ENCODE measurements around the gene ZNF592. TPM values are rescaled to one million over a fixed set of nuclear protein-coding genes. Genes with fewer than 3 reads are reported as not detected.

ZNF592 gene
- 10 to 100 TPM; 23.5 to 41.1 (median 26.5) TPM for total RNA-seq

GRCh38 chr15:84748274-84749110, at the start of gene ZNF592:
TSS of gene ZNF592 (plus strand) at chr15:84748592. CDS start at chr15:84782676, 34,084 bp downstream.
- TF ChIP-seq POLR2AphosphoS5 (IDR thresholded peaks at IDR 0.05), result peak in 2 of 3 donors; percentile 10 to 15
- no peak for TF ChIP-seq POLR2A (IDR thresholded peaks at IDR 0.05)
- peak in 2 of 5 experiments; percentile 15 to 36 for TF ChIP-seq CTCF (IDR thresholded peaks at IDR 0.05)
- no peak for TF ChIP-seq EP300 (IDR thresholded peaks at IDR 0.05; ENCODE audit: low read depth)
- peak; percentile 89 for DNase-seq
- Histone ChIP-seq H3K9me3 (no peaks in the 10 kb centered on the region), H3K4me3 (peak within 1 kb of the TSS; percentile 61 to 98 (median 85)), H3K27ac (peak within 1 kb of the TSS; percentile 99 to 100 (median 100)), H3K4me1 (peaks cover 33 to 69% (median 54%) of the 10 kb centered on the region in 4 donors), H3K27me3 (no peaks in the 10 kb centered on the region), H3K36me3 (no peaks in the 10 kb centered on the region)
- intact Hi-C loops (cut with DNase I; ENCODE audit: low total_unique reads) (no loop called here), in situ Hi-C loops (cut with MboI; ENCODE audit: low pct_ligation_motif_present in 1 of 4, low pct_unique_long_range_greater_than_20kb in 1 of 4, low sequenced_read_pairs in 3 of 4) (no loop called here)
- 0% methylated on average over 4 of the region's 127 CpGs; no CpG with 5 or more reads in 1 of the 2 donors for WGBS, 2 donors (ENCODE audit: low coverage in 1 of 2)

- no peak overlapping the region for H3K4me3 ChIP-seq
- TF ChIP-seq EP300 (IDR thresholded peaks at IDR 0.05; ENCODE audit: low read depth) (no peak), POLR2A (IDR thresholded peaks at IDR 0.05) (no peak), CTCF (IDR thresholded peaks at IDR 0.05) (no peak), POLR2AphosphoS5 (IDR thresholded peaks at IDR 0.05) (no peak)
- in situ Hi-C loops (cut with MboI; ENCODE audit: low pct_ligation_motif_present in 1 of 4, low pct_unique_long_range_greater_than_20kb in 1 of 4, low sequenced_read_pairs in 3 of 4), result no loop called here
- no peaks in the 10 kb centered on the region for H3K36me3 ChIP-seq
- 78 to 85% methylated on average over 4 to 8 of the region's 8 CpGs for whole genome bisulfite sequencing, 2 donors (ENCODE audit: low coverage in 1 of 2)
- H3K4me1 ChIP-seq, result peaks cover 5 to 30% (median 11%) of the 10 kb centered on the region in 4 donors
- DNase-seq, result no peak
- H3K27ac ChIP-seq, result no peak overlapping the region
- H3K9me3 ChIP-seq, result no peaks in the 10 kb centered on the region
- H3K27me3 ChIP-seq, result no peaks in the 10 kb centered on the region
- intact Hi-C loops (cut with DNase I; ENCODE audit: low total_unique reads), result no loop called here
Observed at GRCh38 chr15:84699538-84700191, 48.7 kb upstream of the ZNF592 start.

- in situ Hi-C loops (cut with MboI; ENCODE audit: low pct_ligation_motif_present in 1 of 4, low pct_unique_long_range_greater_than_20kb in 1 of 4, low sequenced_read_pairs in 3 of 4) (no loop called here), intact Hi-C loops (cut with DNase I; ENCODE audit: low total_unique reads) (no loop called here)
- H3K27ac ChIP-seq, result peak overlapping the region in 2 of 4 donors; percentile 22 to 50
- H3K27me3 ChIP-seq, result no peaks in the 10 kb centered on the region
- no peak overlapping the region for H3K4me3 ChIP-seq
- no peaks in the 10 kb centered on the region for H3K36me3 ChIP-seq
- peak; percentile 20 for DNase-seq
- 0 to 56% methylated on average over 1 to 4 of the region's 4 CpGs for WGBS, 2 donors (ENCODE audit: low coverage in 1 of 2)
- H3K9me3 ChIP-seq, result no peaks in the 10 kb centered on the region
- peaks cover 5 to 26% (median 11%) of the 10 kb centered on the region in 4 donors for H3K4me1 ChIP-seq
- TF ChIP-seq EP300 (IDR thresholded peaks at IDR 0.05; ENCODE audit: low read depth) (no peak), POLR2AphosphoS5 (IDR thresholded peaks at IDR 0.05) (peak in 1 of 3 donors; percentile 56)
Observed at GRCh38 chr15:84702961-84703482, 45.4 kb upstream of the ZNF592 start.

GRCh38 chr15:84703808-84704207, 44.6 kb upstream of the ZNF592 start:
- Histone ChIP-seq H3K4me3 (no peak overlapping the region), H3K27ac (peak overlapping the region in 1 of 4 donors; percentile 50), H3K36me3 (no peaks in the 10 kb centered on the region), H3K27me3 (no peaks in the 10 kb centered on the region), H3K9me3 (no peaks in the 10 kb centered on the region), H3K4me1 (peaks cover 5 to 24% (median 11%) of the 10 kb centered on the region in 4 donors)
- WGBS, 2 donors (ENCODE audit: low coverage in 1 of 2), result 89 to 91% methylated on average over 2 to 5 of the region's 5 CpGs
- in situ Hi-C loops (cut with MboI; ENCODE audit: low pct_ligation_motif_present in 1 of 4, low pct_unique_long_range_greater_than_20kb in 1 of 4, low sequenced_read_pairs in 3 of 4), result no loop called here
- TF ChIP-seq POLR2AphosphoS5 (IDR thresholded peaks at IDR 0.05) (no peak), POLR2A (IDR thresholded peaks at IDR 0.05) (no peak), EP300 (IDR thresholded peaks at IDR 0.05; ENCODE audit: low read depth) (no peak), CTCF (IDR thresholded peaks at IDR 0.05) (no peak)
- no peak for DNase-seq
- intact Hi-C loops (cut with DNase I; ENCODE audit: low total_unique reads), result no loop called here

All from transverse colon (tissue), 4 donors.